HUDEP-2 (cell line): ENCODE data around the gene DLGAP1.

ENCODE experiments used
- DNase-seq, 76 experiments: peaks; one replicate each; lab custom pipeline; 2025; ENCODE audit not compliant: unreplicated experiment in 76 of 76; lab: John Stamatoyannopoulos, UW

Gene DLGAP1

DNA sequence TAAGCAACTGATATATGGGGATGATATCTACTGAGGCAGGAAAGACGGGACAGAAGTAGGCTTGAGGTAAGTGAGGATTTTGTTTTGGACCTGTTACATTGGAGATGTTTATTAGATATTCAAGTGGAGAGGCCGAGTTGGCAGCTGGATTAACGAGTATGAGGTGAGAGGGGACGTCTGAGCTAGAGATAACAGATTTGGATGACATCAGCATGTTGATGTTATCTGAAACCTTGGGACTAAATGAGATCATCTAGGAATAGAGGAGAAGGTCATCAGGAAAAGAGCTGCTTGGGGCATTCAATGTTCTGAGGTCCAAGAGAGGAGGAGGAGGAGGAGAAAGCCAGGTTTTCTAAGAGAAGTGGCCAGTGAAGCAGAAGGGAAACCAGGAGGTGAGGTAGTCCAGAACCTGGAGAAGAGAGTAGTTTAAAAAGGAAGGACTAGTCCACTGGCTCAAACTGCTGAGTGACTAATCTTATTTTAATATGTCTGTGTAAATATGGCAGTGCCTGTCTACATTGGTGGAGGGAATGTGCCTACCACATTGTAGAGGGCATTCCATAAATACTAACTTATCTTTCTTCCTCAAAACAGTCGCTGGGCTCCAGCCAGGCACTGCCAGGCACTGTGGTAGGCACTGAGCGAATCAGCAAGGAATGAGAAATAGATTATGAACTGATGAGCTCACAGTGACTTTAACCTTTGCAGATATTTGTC is 488.3 kb downstream of the DLGAP1 start:
- DNase-seq: no peak

DNA sequence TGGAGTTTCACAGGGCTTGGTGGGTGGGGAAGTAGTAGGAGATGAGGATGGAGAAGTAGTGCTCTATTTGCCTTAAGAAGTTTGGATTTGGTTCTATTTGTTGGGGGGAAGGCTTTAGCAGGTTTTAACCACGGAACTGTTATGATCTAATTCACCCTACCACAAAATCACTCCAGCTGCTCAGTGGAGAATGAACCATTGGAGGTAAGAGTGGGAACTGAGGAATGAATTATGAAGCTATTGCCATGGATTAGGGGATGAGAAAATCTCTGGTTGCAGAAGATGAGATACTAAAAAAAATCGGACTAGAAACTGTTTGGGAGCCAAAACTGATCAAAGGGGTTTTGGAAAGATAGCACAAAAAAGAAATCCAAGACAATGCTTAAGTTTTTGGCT is 488.9 kb downstream of the DLGAP1 start:
- no peak for DNase-seq

DNA sequence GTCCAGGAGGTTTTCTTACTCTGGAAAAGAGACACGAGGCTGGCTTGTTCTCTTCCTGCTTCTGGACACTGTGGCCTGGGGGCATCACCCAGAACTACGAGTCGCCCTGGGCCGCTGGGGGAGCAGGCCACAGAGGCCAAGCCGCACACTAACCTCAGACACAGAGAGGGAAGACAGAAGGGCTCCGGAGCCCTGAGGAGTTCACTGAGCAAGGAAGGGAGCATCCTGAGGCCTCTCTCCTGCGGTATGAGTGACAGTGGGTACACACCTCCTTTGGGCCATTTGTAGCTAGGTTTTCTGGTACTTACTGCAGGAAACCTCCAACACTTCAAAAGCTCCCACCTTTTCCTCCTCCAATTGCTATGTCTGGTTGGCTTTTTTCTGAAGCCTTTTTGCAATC is 494.1 kb downstream of the DLGAP1 start:
- DNase-seq: no peak

DNA sequence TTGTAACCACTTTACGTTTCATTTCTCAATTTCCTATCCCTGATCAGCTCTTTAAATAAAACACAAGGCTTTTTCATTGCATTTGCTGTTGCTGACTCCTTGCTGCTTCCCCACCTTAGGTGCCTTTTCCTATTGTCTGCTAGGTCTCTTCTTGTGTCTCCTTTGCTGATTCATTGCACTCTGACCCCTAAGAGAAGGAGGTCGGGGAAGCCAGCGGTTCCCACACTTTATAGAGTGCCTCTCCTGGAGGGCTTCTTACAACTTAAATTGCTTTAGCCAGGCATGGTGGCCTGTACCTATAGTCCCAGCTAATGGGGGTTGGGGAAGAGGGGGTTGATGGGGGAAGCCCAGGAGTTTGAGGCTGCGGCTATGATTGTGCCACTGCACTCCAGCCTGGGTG is 495.0 kb downstream of the DLGAP1 start:
- no peak for DNase-seq

DNA sequence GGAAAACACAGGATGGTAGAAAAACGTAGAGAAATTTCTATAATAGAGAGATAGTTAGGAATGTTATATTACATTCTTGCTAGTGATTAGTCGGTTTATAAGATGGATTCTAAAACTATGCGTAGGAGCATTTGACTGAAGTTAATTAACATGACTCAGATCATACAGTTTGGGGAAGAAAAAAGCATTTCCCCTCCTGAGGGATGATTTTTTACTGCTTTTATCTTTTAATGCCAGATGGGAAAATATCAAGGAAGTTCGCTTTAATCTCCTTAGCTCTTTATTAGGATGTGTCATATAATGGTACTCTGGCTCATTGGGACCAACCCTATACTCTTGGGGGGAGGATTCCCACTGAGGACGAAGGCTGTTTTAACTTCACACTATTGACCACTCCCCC is 503.1 kb downstream of the DLGAP1 start:
- no peak for DNase-seq

DNA sequence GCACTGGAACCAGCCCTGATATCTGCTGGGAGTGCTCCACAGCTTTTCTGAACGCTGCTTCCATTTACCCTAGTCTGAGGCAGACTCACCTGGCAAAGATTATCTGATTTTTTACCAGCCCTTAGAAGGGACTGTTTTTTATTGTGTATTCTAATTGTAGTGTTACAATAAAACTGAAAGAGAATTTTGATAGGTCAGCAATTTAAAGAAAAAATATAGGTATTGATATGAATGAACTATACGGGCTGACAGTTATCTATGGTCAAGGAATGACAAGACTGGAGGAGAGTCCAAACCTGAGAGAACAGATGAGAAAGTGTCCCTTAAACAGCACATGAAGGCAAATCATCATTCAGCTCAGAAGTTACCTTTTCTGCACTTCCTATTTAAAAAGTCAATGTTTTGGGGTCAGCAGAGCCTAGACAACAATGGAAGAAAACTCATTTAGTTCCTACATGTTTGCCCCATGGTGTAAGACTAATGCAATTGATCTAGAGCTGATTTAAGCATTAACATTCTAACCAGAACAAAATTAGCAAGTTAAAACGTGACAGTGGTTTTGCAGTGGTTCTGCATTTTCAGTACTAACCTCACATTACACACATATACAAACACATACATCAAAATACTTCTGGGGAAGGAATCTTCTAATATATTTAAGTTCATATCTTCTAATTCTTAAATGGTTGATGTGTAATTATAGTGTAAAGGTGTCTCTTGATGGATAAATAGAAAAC is 504.3 kb downstream of the DLGAP1 start:
- DNase-seq: no peak

DNA sequence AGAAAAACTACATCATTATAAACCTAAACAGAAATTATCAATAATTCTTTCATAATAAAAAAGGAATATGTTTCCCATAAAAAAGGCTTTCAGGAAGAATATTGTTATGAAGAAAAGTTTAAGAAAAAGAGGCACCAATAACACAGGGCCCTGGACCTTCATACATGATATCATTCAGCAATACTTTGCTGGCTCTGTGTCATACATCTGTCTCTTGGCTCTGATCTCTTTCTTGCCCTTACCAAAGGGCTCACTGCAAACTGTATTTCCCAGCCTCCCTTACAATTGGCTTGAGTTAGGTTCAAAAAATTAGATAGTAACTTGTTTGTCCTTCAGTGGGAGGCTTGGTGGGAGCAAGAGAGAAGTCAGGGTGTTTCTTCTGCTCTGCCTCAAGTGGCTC is 506.1 kb downstream of the DLGAP1 start:
- no peak for DNase-seq

DNA sequence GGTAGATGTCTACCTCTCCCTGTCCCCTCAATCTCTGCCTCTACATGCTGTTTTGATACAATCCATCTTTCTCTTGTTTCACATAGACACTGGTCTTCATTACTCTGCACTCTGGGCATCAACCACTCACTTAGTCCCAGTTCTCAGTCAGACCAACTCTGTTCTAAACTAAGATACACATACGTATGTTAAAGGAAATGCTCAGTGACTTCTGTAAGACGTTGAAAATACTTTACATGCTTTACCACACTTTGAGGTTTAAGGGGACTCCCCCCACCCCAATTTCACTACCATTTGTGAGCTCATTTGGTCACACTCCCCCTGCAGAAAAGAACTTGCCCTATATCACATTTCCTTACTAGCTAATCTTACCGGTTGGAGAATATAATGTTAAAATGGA is 507.7 kb downstream of the DLGAP1 start:
- no peak for DNase-seq

DNA sequence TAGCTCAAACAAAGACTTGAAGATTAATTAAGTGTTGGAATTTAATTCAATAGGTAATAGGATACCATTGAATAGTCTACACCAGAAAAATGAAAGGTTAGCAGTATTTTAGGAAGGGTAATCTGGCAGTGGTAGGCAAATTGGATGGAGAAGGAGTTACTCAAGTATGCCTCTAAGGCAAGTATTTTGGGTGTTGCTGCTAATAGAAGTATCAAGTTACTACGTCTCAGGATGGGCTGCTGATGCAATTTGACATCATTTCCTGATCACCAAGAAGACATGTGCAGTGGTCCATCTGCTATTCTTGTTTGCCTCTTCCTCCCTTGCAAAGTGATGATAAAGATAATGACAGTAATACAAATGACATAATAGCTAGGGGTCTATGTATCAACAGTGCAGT is 519.8 kb downstream of the DLGAP1 start:
- DNase-seq: no peak

DNA sequence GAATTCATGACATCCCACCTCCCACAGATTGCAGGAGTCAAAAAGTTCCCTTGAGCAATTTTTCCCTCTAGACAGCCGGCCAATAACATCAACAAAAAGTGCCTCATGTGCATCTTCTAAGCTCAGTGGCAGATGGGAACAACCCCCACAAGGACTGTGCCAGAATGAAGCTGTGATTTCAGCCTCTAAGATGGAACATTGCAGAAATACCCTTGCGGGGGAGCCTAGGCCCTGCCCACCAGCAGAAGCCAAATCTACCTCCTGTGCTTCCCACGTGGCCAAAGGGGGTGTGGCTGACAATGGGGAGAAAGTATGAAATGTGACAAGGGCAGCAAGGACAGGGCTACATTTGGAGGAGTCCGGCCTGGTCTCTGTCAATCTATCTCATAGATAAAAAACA is 522.8 kb downstream of the DLGAP1 start:
- no peak for DNase-seq

DNA sequence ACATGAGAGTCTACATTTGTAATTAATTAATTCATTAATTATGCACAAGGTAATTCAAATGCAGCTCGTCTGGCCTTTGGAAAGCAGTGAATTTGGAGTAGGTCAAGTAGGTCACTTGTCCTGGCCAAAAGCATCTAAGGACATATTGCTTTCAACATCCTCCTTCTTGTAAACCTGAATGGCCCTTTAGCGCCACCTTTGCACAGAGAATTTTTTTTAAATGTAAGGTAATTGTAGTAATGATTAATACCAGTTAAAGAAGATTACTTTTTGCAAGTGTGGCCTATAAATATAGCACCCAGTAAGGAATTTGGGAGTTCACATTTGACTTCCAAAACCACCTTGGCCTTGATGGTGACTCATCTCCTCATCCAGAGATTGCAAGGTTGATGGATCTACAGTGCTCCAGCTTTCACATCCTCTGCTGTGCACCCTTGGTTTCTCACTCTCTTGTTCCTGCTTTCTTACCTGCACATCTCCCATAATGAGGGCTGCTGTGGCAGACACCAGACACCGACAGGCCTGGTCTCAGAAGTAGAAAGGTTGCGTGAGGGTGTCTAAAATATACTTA is 523.5 kb downstream of the DLGAP1 start:
- DNase-seq: peak in 1 of 76 experiments; percentile 14

DNA sequence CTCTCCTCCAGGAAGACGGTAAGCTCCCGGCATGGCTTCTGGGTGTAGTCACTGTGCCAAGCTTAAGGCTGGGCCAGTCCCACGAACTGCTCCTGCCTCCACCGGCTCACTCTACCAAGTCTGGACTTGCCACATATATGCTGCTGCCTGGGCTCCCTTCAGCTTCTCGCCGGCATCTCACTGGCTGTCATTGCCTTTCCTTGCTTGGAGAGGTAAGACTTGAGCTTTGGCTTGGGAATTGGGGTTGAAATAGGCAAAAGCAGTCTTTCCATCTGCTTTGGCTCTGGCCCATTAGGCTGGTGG is 524.1 kb downstream of the DLGAP1 start:
- no peak for DNase-seq

DNA sequence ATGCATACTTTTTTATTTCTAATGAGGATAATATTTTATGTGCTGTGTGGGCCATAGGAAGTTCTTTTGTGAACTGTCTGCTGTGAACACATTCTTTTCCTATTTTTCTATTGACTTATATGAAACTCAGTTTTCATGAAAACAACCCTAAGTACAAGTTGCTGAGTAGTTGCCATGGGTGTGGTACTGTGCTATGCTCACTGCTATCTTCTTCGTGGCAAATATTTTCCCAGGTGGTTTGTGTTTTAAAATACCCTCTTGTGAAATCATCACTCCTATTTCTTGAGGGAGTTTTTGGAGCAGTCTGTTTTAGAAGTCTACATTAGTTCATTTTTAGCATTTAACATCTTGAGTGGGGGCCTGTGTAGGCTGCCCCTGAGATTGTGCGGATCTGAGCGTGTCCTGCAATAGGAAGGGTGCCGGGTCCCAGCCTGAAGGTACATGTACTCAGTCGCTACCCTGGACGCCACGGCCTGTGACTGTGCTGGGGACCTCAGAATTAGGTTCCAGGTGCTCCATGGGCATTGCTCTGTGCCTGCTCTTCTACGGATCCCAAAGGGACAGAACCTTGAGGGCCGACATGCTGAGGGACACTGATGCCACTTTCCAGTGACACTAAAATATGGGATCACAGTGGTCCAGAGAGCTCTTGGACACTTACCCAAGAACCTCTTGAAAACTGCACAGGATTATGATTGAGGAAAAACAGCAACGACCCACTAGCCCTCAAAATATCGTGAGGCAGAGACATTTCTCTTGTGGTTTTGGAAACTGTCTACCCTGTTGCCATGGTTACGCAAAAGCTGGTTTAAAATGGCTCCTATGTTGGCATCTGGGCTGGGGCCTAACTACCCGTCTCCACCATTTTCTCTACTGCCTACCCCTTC is 524.7 kb downstream of the DLGAP1 start:
- DNase-seq: no peak

DNA sequence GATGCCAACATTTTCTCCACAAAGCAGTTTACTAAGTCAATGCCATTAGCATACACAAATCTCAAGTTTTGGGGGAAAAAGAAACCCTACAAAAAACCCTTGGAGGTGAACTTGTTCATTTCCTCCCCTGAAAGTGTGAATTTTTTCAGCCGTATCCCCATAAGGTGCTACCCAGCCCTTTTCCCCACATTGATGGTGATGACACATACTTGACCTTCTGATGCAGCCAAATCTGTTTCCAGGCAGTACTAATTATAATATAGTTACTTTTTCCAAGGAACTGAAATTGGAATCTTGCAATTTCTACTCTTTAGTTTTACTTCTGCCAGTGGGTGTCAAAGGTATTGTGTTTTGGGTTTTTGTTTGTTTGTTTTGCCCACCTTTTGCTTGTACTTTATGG is 530.7 kb downstream of the DLGAP1 start:
- no peak for DNase-seq

DNA sequence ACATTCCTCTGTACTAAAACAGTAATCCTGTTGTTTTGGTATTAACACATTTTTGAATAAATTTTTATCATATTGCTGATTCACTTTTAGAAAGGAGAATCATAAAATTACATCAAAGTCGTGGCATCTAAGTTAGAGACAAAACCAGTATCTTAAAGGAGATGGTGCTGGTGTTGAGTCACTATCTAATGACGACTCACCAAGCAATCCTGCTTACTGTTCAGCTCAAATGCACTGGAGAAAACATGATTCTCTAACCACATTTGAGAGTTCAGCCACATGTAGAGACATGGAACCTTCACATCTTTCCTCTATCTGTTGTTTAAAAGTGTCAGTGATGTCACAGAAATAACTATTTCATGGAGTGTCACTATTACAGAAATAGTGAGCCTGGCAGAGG is 531.4 kb downstream of the DLGAP1 start:
- DNase-seq: no peak

DNA sequence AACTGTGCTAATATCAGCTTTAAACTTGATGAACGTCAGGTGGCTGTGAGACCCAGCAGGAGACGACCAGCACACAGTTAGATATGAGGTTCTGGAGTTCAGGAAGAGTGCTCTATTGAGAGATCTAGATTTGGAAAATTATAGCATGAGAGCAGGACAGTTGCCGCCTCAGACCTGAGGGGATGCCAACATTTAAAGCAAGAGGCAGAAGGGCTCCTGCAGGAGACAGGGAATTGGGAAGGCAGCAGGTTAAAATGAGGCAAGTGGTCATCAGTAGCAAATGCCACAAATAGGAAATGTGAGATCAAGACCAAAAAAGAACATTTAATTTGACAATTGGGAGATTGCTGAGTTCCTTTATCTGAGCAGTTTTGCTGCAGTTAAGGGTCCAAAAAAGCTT is 533.3 kb downstream of the DLGAP1 start:
- no peak for DNase-seq

DNA sequence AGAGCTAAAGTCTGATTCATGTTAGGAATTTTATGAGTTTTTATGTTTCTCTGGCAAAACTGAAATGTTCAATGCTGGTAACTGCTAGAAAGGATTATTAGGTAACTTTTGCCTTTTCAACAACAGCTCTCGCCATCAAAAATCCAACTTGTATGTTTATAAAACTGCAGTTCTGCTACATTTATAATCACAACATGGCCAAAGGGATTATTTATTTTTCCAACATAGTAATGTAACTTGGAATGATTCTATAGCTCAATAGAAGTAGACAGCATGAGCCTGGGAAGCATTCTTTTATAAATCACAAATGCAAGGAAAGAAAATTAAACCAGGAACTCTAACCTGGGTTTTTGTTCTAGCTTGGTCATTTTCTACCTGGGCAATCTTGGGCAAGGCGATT is 534.3 kb downstream of the DLGAP1 start:
- no peak for DNase-seq

DNA sequence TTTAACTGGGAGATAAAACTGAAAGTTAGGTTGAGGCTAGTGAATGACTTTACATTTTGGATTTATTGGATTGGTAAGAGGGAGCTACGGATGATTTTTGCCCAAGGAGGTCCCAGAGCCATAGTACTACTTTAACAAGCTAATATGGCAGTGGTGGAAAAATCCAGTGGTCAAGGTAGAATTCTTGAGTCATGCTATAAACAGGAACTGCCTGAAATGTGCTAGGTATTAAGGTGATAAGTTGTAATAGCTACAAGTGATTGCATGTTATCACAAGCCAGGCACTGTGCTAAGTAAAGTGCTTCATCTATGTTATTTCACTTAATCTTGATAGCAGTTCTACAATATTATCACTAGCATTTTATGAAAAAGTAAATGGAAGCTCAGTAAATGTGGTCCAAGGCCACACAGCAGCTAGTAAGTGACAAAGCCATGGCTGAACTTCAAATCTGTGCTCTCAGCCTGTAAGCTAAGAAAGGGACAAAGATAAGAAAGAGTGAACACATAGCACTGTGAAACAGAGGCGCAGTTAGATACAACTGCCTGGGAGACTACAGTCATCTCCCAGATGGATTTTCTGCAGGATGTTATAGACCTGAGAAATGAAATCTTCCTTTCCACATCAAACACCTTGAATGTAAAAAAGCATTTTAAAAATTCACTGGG is 535.6 kb downstream of the DLGAP1 start:
- DNase-seq: no peak

DNA sequence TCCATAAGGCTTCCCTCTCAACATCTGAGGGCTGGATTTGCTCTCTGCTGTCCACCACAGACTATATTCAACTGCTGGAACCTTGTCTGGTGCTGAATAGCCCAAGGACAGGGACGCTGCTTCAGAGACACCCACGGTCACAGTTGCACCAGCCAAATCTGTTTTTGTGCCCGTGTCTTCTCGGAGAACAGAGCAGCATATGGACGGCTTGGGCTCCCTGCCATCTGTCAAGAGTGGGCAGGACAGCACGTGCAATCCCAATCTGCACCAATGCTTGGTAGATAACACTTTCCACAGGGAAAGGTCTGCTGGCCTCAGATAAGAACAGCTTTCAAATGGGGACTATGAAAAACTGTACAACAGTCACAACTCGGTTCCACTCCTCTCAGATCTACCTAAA is 539.0 kb downstream of the DLGAP1 start:
- peak in 75 of 76 experiments; percentile 11 to 99 (median 74) for DNase-seq

DNA sequence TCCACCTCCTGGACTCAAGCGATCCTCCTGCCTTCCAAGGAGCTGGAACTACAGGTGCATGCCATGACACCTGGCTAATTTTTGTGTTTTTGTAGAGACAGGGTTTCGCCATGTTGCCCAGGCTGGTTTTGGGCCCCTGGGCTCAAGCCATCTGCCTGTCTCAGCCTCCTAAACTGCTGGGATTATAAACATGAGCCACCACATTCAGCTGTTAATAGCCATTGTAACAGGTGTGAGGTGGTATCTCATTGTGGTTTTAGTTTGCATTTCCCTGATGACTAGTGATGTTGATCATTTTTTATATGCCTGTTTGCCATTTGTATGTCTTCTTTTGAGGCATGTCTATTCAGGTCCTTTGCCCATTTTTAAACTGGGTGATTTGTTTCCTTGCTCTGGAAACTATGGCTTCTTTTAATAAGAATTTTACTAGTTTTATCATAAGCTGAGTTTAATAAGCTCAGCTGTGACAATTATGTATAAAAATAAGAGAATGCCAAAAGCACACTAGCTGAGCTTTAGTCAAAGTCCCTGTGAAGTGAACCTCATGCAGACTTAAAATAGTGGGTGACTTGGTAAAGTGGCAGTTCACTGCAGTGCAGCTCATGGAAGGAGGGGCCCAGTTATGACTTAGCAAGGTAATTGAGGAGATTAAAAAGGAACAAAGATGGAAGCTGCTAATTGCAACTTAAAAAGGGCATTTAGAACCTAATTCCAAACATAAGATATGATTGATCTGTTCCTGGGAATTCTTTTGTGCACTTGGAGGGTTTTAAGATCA is 540.1 kb downstream of the DLGAP1 start:
- DNase-seq: peak in 1 of 76 experiments; percentile 32
